DOHH2 (cell line): Measurements from ENCODE around the gene ASAP2.

ENCODE experiments used
- CTCF ChIP-seq: fragments of 200-600 bp; sonication (generic); IDR thresholded peaks from one replicate; pipeline ENCODE4 v1.5.1; 2014; ENCODE audit warnings: antibody characterized with exemption, mild to moderate bottlenecking, low read depth, low read length; ENCODE audit not compliant: poor library complexity, severe bottlenecking
- EZH2phosphoT487 ChIP-seq: fragments of 200-600 bp; sonication (generic); IDR thresholded peaks from 2 replicates; pipeline ENCODE4 v1.6.1; 2017; ENCODE audit warnings: borderline replicate concordance, mild to moderate bottlenecking, antibody characterized with exemption, low read length, moderate library complexity, mixed read lengths

DNA sequence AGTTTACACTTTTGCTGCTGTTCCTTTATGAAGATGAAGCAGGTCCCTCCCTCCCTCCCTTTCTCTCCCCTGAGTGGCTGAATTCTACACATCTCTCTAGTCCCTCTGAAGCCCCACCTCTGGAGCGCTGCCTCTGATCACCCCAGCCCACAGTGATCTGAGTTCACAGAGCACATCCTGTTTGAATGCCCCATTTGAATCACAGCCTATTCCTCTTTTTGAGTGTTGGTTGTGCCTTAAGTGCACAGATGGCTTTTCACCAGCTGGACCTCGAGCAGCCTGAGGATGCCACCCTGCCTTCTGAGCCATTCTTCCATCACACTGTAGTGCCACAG lies 129.6 kb downstream of the ASAP2 start:
- no peak for TF ChIP-seq CTCF
- no peak for TF ChIP-seq EZH2phosphoT487
